GM21360 (cell line): ENCODE results near the gene CD8B2.
"Not testable (repeated sequence)": the region's sequence is repeated elsewhere in the genome, so short reads cannot be mapped to it uniquely, and the experiment has no call there.

Source experiments
- ATAC-seq: cut with Tn5 transposase; IDR thresholded peaks from one replicate; pipeline ENCODE4 v1.9.1; 2021; ENCODE audit warnings: mild to moderate bottlenecking, moderate library complexity; ENCODE audit not compliant: unreplicated experiment

CD8B2 gene

DNA sequence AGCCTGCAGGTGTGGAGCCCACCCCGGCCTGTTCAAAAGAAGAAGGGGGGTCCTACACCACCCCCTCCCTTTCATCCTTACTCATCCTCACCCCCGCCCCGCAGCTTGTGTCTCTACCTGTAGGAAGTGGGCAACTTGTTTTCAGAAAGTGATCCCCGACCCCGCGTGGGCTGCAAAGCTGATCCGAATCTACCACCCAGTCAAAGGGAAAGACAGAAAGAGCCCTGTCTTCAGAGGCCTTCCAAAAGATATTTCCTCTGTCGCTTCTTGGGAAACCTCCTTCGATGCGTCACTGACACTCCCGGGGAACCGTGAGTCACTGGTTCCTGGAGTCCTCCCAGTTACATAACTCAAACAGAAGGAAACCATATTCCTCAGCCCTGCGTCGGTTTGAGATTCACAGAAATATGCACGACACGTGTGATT is 24.3 kb downstream of the CD8B2 start:
- not testable (repeated sequence) for ATAC-seq

DNA sequence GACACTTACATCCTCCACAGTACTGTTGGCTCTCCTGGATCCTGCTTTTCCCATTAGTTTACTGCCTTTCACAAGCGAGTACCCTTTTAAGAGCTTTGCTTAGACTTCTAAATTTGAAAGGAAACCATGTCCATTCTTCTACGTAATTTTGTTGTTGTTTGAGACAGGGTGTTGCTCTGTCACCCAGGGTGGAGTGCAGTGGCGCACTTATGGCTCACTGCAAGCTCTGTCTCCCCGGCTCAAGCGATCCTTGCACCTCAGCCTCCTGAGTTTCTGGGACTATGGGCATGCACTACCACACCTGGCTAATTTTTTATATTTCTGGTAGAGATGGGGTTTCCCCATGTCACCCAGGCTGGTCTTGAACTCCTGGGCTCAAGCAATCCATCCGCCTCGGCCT is 24.8 kb downstream of the CD8B2 start:
- not testable (repeated sequence) for ATAC-seq

GRCh38 chr2:106513391-106513790 is 26.2 kb downstream of the CD8B2 start:
- ATAC-seq: not testable (repeated sequence)

GRCh38 chr2:106514827-106515226 is 27.7 kb downstream of the CD8B2 start:
- not testable (repeated sequence) for ATAC-seq

DNA sequence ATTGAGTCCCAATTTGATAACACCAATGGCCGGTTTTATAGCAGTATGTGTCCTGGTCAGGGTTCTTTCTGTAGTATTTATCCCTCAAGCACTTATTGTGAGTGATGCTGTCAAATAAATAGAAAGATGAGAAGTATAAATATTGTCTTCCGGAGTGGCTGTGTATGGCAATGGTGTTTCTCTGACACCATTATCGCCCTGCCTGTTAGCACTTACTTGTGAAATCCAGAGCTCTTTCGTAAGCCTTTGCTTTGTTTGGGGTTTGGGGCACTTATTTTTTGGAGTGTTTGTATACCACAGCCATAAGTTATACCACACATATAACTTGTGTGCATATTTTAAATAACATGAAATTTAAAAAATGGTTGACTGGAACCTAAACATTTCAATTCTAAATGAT is 29.3 kb downstream of the CD8B2 start:
- ATAC-seq: no peak

DNA sequence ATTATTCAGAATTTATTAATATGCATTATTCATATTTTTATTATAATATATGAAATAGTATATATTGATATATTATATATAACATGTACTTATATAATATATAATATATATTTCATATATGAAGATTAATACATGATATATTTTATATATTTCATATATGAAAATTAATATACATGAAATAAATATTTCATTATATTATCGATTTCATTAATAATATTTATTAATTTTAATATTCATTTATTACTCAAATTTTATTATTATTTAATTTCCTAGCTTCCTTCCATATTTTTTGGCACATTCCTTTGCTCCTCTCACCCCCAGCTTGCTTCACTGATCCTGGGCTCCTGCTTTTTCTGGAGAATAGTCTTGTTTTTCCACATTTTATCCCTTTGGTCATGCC is 29.7 kb downstream of the CD8B2 start:
- no peak for ATAC-seq

GRCh38 chr2:106517329-106517728 is 30.2 kb downstream of the CD8B2 start:
- ATAC-seq: no peak

GRCh38 chr2:106519767-106520166 is 32.6 kb downstream of the CD8B2 start:
- no peak for ATAC-seq

DNA sequence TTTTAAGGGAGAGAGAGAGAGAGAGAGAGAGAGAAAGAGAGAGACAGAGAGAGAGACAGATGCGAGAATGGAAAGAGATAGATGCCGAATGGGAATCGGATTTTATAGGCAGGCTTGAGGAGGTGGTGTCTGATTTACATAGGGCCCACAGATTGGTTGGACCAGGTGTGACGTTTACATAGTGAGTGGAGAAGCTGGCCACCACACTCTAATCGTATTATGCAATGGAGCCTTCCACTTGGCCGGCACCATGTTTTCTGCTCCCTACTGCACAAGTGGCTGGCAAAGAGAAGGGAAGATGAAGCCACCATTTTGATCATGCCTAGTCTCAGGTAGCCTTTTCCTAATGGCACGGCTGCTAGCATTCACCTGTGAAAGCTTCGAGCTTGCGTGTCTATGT is 33.9 kb downstream of the CD8B2 start:
- no peak for ATAC-seq

- ATAC-seq: no peak
Measured at GRCh38 chr2:106523976-106524665, 37.0 kb downstream of the CD8B2 start.

GRCh38 chr2:106530866-106531265 is 43.7 kb downstream of the CD8B2 start:
- ATAC-seq: no peak

DNA sequence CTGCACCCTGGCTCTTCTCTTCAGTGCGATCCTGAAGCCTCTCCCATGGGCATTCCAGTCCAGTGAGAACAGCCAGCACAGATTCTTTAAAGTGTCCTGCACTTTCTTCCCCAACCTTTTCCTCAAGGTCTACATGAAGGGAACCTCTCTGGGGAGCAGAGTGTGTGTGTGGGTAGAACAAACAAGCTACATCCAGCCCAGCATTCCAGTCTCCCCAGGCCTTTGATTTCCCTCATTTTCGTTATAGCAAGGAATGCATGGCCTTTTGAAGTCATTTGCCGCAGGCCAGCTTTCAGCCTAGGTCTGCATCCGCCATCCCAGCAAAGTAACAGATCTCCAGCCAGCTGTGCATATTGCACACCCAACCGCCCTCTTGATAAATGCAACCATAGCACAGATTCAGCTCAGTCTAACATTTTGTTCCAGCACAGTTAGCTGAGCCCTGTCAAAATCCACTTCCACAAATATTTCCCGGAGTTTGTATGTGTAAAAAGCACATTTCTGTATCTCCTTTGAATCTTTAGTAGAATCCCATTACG is 44.6 kb downstream of the CD8B2 start:
- ATAC-seq: no peak

- no peak for ATAC-seq
Measured at GRCh38 chr2:106532236-106532635, 45.1 kb downstream of the CD8B2 start.

- ATAC-seq: no peak
Measured at GRCh38 chr2:106534471-106534870, 47.3 kb downstream of the CD8B2 start.

- no peak for ATAC-seq
Measured at GRCh38 chr2:106536490-106536889, 49.3 kb downstream of the CD8B2 start.

GRCh38 chr2:106537047-106537446 is 49.9 kb downstream of the CD8B2 start:
- ATAC-seq: peak; percentile 64

DNA sequence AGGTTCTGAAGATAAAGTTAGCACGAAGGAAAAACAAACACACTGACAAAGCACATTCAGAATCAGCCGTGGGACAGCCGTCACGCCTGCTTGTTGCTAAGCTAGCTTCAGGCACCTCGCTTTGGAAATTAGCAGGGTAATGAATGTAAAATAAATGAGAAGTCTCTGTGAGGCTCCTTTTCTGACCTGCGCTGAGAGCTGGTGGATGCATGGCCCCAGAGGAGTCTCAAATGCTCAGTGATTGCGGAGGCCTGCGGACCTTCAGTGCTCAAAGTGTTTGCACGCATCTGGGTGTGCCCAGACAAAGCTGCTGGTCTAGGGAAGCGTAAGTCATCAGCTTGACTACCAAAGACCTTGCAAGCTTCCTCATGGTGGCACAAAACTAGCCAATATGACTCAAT is 50.6 kb downstream of the CD8B2 start:
- no peak for ATAC-seq

DNA sequence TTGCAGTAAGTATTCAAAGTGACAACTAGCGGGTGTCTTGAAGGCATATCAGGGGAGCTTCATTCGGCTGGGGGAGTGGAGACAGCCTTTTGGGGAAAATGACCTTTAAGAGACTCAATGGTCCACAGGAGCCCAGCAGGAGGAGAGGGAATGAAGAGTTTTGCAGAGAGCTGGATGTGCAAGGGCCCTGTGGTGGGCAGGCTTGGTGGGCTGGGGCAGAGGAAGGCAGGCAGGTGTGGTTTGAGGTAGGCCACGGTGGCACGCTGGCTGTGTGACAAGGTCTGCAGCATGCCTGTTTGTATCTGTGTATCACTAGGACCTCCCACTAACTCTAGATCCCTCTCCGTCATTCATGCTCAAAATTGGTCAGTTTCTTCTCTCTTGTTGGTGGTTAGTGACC is 53.7 kb downstream of the CD8B2 start:
- no peak for ATAC-seq

DNA sequence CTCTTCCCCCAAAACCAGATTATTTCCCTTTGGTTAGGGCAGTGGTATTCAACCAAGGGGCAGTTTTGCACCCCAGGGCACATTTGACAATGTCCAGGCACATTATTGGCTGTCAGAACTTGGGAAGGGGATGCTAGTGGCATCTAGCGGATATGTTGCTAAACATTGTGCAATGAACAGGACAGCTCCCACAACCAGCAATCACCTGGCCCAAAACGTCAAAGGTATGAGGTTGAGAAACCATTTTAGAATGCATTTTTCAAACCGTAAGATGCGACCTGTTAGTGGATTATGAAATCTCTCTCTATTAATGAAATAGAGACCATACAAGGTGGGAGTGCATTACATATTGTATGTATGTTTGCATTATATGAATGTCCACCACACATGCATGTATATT is 54.2 kb downstream of the CD8B2 start:
- no peak for ATAC-seq

DNA sequence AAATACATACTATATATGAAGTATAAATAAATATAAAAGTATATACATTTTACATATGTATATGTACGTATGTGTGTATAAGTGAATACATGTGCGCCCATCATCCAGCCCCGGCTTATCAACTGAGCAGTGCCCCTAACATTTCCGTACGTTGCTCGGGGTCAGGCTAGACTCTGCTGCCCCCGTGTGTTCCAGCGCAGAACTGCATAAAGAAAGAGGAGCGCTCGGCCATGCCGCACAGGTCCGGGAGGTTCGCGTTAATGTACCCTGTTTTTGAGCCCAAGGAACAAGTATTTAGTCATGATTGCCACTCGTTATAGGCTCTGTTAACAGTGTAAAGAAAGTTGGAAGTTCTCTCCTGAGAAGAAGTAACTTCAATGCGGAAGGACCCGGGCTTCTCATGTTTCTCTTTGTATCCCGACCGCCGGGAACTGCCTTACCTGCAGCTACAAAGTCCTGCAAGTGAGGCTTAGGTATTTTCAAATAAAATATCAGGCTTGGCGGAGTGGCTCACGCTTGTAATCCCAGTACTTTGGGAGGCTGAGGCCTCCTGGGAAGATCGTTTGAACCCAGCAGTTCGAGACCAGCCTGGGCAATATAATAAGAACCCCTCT is 55.7 kb downstream of the CD8B2 start:
- ATAC-seq: peak; percentile 92

GRCh38 chr2:106545007-106545406 is 57.8 kb downstream of the CD8B2 start:
- no peak for ATAC-seq

- ATAC-seq: no peak
Measured at GRCh38 chr2:106546391-106546990, 59.3 kb downstream of the CD8B2 start.
